ENCODE data around the gene EMID1. TPM values are rescaled to one million over a fixed set of nuclear protein-coding genes. Genes with fewer than 3 reads are reported as not detected.
A peak's percentile ranks its signal among the peaks of the same experiment; 100 is the strongest.

EMID1 gene
- total RNA-seq, 2 donors from 2014 or later: not detected

- no peak for ATAC-seq (replicated peaks)
- Mint-ChIP-seq H3K4me1 (peaks cover 21% of the 10 kb centered on the region), H3K27ac (peak overlapping the region; percentile 100), H3K36me3 (ENCODE audit: low read depth) (peaks cover 54% of the 10 kb centered on the region), H3K4me3 (peak overlapping the region; percentile 99), H3K9me3 (no peaks in the 10 kb centered on the region), H3K27me3 (no peaks in the 10 kb centered on the region)
Measured at GRCh38 chr22:29265929-29266328, 60.2 kb downstream of the EMID1 start.

- Mint-ChIP-seq H3K27me3 (no peaks in the 10 kb centered on the region), H3K27ac (peak overlapping the region; percentile 100), H3K36me3 (ENCODE audit: low read depth) (peaks cover 63% of the 10 kb centered on the region), H3K4me3 (peak overlapping the region; percentile 99), H3K9me3 (no peaks in the 10 kb centered on the region), H3K4me1 (peaks cover 28% of the 10 kb centered on the region)
- ATAC-seq (replicated peaks): no peak
Measured at GRCh38 chr22:29266564-29267461, 61.1 kb downstream of the EMID1 start.

GRCh38 chr22:29267462-29267857 is 61.8 kb downstream of the EMID1 start:
- Mint-ChIP-seq H3K27ac (peak overlapping the region; percentile 100), H3K4me3 (peak overlapping the region; percentile 99), H3K27me3 (no peaks in the 10 kb centered on the region), H3K4me1 (peaks cover 34% of the 10 kb centered on the region), H3K36me3 (ENCODE audit: low read depth) (peaks cover 69% of the 10 kb centered on the region), H3K9me3 (no peaks in the 10 kb centered on the region)
- no peak for ATAC-seq (replicated peaks)

- Mint-ChIP-seq H3K27me3 (no peaks in the 10 kb centered on the region), H3K9me3 (no peaks in the 10 kb centered on the region), H3K4me1 (peaks cover 39% of the 10 kb centered on the region), H3K36me3 (ENCODE audit: low read depth) (peaks cover 74% of the 10 kb centered on the region), H3K4me3 (peak within 1 kb of the TSS; percentile 99), H3K27ac (peak within 1 kb of the TSS; percentile 100)
- peak; percentile 90 for ATAC-seq (replicated peaks)
Measured at GRCh38 chr22:29267858-29268510, 62.3 kb downstream of the EMID1 start, which contains the start of the genes EWSR1 and RHBDD3. TSS of gene EWSR1 (plus strand) at chr22:29268268. CDS start at chr22:29268337, 69 bp downstream. TSS of gene RHBDD3 (minus strand) at chr22:29267981. CDS start at chr22:29265626, 2,355 bp downstream.

- peak overlapping the region; percentile 99 for H3K4me3 Mint-ChIP-seq
- H3K4me1 Mint-ChIP-seq: peaks cover 45% of the 10 kb centered on the region
- H3K27me3 Mint-ChIP-seq: no peaks in the 10 kb centered on the region
- ATAC-seq (replicated peaks): peak; percentile 32
- peak overlapping the region; percentile 100 for H3K27ac Mint-ChIP-seq
- H3K9me3 Mint-ChIP-seq: no peaks in the 10 kb centered on the region
- H3K36me3 Mint-ChIP-seq (ENCODE audit: low read depth): peaks cover 81% of the 10 kb centered on the region
Measured at GRCh38 chr22:29268511-29269229, 63.0 kb downstream of the EMID1 start.

GRCh38 chr22:29269230-29269604 is 63.5 kb downstream of the EMID1 start:
- Mint-ChIP-seq H3K27ac (peak overlapping the region; percentile 100), H3K4me3 (peak overlapping the region; percentile 99), H3K9me3 (no peaks in the 10 kb centered on the region), H3K36me3 (ENCODE audit: low read depth) (peaks cover 86% of the 10 kb centered on the region), H3K4me1 (peaks cover 48% of the 10 kb centered on the region), H3K27me3 (no peaks in the 10 kb centered on the region)
- no peak for ATAC-seq (replicated peaks)

GRCh38 chr22:29269731-29270474 is 64.2 kb downstream of the EMID1 start:
- Mint-ChIP-seq H3K36me3 (ENCODE audit: low read depth) (peaks cover 86% of the 10 kb centered on the region), H3K27ac (peak overlapping the region; percentile 100), H3K27me3 (no peaks in the 10 kb centered on the region), H3K9me3 (no peaks in the 10 kb centered on the region), H3K4me1 (peaks cover 55% of the 10 kb centered on the region), H3K4me3 (peak overlapping the region; percentile 99)
- no peak for ATAC-seq (replicated peaks)

GRCh38 chr22:29270475-29271271 is 65.0 kb downstream of the EMID1 start:
- no peak for ATAC-seq (replicated peaks)
- no peaks in the 10 kb centered on the region for H3K27me3 Mint-ChIP-seq
- H3K27ac Mint-ChIP-seq: peak overlapping the region; percentile 100
- H3K4me1 Mint-ChIP-seq: peaks cover 63% of the 10 kb centered on the region
- H3K9me3 Mint-ChIP-seq: no peaks in the 10 kb centered on the region
- peaks cover 94% of the 10 kb centered on the region for H3K36me3 Mint-ChIP-seq (ENCODE audit: low read depth)
- H3K4me3 Mint-ChIP-seq: peak overlapping the region; percentile 99

- Mint-ChIP-seq H3K4me3 (peak overlapping the region; percentile 99), H3K27me3 (no peaks in the 10 kb centered on the region), H3K27ac (no peak overlapping the region), H3K36me3 (ENCODE audit: low read depth) (peaks cover 98% of the 10 kb centered on the region), H3K4me1 (peaks cover 64% of the 10 kb centered on the region), H3K9me3 (no peaks in the 10 kb centered on the region)
- no peak for ATAC-seq (replicated peaks)
Measured at GRCh38 chr22:29272624-29273023, 66.9 kb downstream of the EMID1 start.

GRCh38 chr22:29275167-29275566 is 69.5 kb downstream of the EMID1 start:
- H3K4me3 Mint-ChIP-seq: peak overlapping the region; percentile 10
- no peak for ATAC-seq (replicated peaks)
- peaks cover 64% of the 10 kb centered on the region for H3K4me1 Mint-ChIP-seq
- H3K36me3 Mint-ChIP-seq (ENCODE audit: low read depth): peaks cover 100% of the 10 kb centered on the region
- no peaks in the 10 kb centered on the region for H3K27me3 Mint-ChIP-seq
- peak overlapping the region; percentile 55 for H3K27ac Mint-ChIP-seq
- no peaks in the 10 kb centered on the region for H3K9me3 Mint-ChIP-seq

- Mint-ChIP-seq H3K9me3 (no peaks in the 10 kb centered on the region), H3K27ac (peak overlapping the region; percentile 55), H3K27me3 (no peaks in the 10 kb centered on the region), H3K4me1 (peaks cover 56% of the 10 kb centered on the region), H3K4me3 (peak overlapping the region; percentile 12), H3K36me3 (ENCODE audit: low read depth) (peaks cover 100% of the 10 kb centered on the region)
- ATAC-seq (replicated peaks): no peak
Measured at GRCh38 chr22:29275819-29276565, 70.3 kb downstream of the EMID1 start.

- peak overlapping the region; percentile 48 for H3K27ac Mint-ChIP-seq
- no peaks in the 10 kb centered on the region for H3K9me3 Mint-ChIP-seq
- no peak for ATAC-seq (replicated peaks)
- H3K36me3 Mint-ChIP-seq (ENCODE audit: low read depth): peaks cover 100% of the 10 kb centered on the region
- peaks cover 43% of the 10 kb centered on the region for H3K4me1 Mint-ChIP-seq
- H3K27me3 Mint-ChIP-seq: no peaks in the 10 kb centered on the region
- H3K4me3 Mint-ChIP-seq: no peak overlapping the region
Measured at GRCh38 chr22:29277927-29278326, 72.2 kb downstream of the EMID1 start.

- Mint-ChIP-seq H3K4me1 (peaks cover 5% of the 10 kb centered on the region), H3K27me3 (no peaks in the 10 kb centered on the region), H3K9me3 (no peaks in the 10 kb centered on the region), H3K27ac (no peak overlapping the region), H3K4me3 (no peak overlapping the region), H3K36me3 (ENCODE audit: low read depth) (peaks cover 100% of the 10 kb centered on the region)
- no peak for ATAC-seq (replicated peaks)
Measured at GRCh38 chr22:29284196-29284595, 78.5 kb downstream of the EMID1 start.

All from activated T-helper 17 cell treated with anti-CD3 and anti-CD28 coated beads, Interleukin-2, amount 50 U/mL, for 72 hours (primary cell).